Suprapubic skin (tissue), 3 donors: Measurements from ENCODE around the gene SPINT2.

Experiments
- CTCF ChIP-seq, 2 donors: fragments of 200-600 bp in 1 of 2; fragments of 450-650 bp in 1 of 2; sonication (generic) in 1 of 2; IDR thresholded peaks; one replicate each; pipeline ENCODE4 v1.5.1; 2016 to 2019; ENCODE audit warnings: antibody characterized with exemption in 2 of 2, mild to moderate bottlenecking in 1 of 2, moderate library complexity in 1 of 2
- EP300 ChIP-seq: sonication (generic); formaldehyde crosslinking; IDR thresholded peaks from one replicate; pipeline ENCODE4 v1.6.1; 2017; ENCODE audit warnings: antibody characterized with exemption
- POLR2A ChIP-seq, 2 donors: fragments of 450-650 bp; IDR thresholded peaks; one replicate each; pipeline ENCODE4 v1.6.1; 2017; ENCODE audit warnings: antibody characterized with exemption in 2 of 2, mild to moderate bottlenecking in 2 of 2, moderate library complexity in 2 of 2

- TF ChIP-seq CTCF (IDR thresholded peaks at IDR 0.05), result no peak
- no peak for TF ChIP-seq POLR2A (IDR thresholded peaks at IDR 0.05)
- TF ChIP-seq EP300, result no peak
These were observed 34.7 kb upstream of the SPINT2 start for GRCh38 chr19:38229585-38230073.
